ENCODE results near the gene C17orf113. TPM values are rescaled to one million over a fixed set of nuclear protein-coding genes. Genes with fewer than 3 reads are reported as not detected.
A peak's percentile ranks its signal among the peaks of the same experiment; 100 is the strongest.

C17orf113 gene
- total and polyA plus RNA-seq, 2 of the 13 experiments (the other 11 are each of a cell fraction or from before 2014, with no cell fraction given): 0.87 to 1.1 TPM

GRCh38 chr17:42027961-42028790, 22.2 kb downstream of the C17orf113 start (continued):
- TF ChIP-seq ARID4A (CRISPR knock-in tag; IDR thresholded peaks at IDR 0.05; ENCODE audit: borderline replicate concordance): peak; percentile 31; the same call in 1 of the 2 replicates
- no peak for TF ChIP-seq REL (CRISPR knock-in tag; conservative IDR thresholded peaks at IDR 0.05)
- no peak for TF ChIP-seq ZNF569 (CRISPR knock-in tag; IDR thresholded peaks at IDR 0.05; ENCODE audit: borderline replicate concordance)
- peak; percentile 21; the same call in 1 of the 2 replicates for TF ChIP-seq ZBTB33 (CRISPR knock-in tag; IDR thresholded peaks at IDR 0.05)
- TF ChIP-seq RFX5 (IDR thresholded peaks at IDR 0.05; ENCODE audit: low read depth, low read length): no peak
- no peak for TF ChIP-seq SMYD3 (CRISPR knock-in tag; IDR thresholded peaks at IDR 0.05)
- TF ChIP-seq KLF13 (CRISPR knock-in tag; IDR thresholded peaks at IDR 0.05): peak; percentile 66; the same call in 1 of the 2 replicates
- TF ChIP-seq, protein P1, sequence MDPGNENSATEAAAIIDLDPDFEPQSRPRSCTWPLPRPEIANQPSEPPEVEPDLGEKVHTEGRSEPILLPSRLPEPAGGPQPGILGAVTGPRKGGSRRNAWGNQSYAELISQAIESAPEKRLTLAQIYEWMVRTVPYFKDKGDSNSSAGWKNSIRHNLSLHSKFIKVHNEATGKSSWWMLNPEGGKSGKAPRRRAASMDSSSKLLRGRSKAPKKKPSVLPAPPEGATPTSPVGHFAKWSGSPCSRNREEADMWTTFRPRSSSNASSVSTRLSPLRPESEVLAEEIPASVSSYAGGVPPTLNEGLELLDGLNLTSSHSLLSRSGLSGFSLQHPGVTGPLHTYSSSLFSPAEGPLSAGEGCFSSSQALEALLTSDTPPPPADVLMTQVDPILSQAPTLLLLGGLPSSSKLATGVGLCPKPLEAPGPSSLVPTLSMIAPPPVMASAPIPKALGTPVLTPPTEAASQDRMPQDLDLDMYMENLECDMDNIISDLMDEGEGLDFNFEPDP (CRISPR knock-in tag; conservative IDR thresholded peaks at IDR 0.05): no peak
- TF ChIP-seq BHLHE40 (IDR thresholded peaks at IDR 0.05; ENCODE audit: low read length): no peak
- no peak for TF ChIP-seq ZSCAN12 (CRISPR knock-in tag; IDR thresholded peaks at IDR 0.05)
- TF ChIP-seq, protein P2, sequence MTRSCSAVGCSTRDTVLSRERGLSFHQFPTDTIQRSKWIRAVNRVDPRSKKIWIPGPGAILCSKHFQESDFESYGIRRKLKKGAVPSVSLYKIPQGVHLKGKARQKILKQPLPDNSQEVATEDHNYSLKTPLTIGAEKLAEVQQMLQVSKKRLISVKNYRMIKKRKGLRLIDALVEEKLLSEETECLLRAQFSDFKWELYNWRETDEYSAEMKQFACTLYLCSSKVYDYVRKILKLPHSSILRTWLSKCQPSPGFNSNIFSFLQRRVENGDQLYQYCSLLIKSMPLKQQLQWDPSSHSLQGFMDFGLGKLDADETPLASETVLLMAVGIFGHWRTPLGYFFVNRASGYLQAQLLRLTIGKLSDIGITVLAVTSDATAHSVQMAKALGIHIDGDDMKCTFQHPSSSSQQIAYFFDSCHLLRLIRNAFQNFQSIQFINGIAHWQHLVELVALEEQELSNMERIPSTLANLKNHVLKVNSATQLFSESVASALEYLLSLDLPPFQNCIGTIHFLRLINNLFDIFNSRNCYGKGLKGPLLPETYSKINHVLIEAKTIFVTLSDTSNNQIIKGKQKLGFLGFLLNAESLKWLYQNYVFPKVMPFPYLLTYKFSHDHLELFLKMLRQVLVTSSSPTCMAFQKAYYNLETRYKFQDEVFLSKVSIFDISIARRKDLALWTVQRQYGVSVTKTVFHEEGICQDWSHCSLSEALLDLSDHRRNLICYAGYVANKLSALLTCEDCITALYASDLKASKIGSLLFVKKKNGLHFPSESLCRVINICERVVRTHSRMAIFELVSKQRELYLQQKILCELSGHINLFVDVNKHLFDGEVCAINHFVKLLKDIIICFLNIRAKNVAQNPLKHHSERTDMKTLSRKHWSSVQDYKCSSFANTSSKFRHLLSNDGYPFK (CRISPR knock-in tag; IDR thresholded peaks at IDR 0.05; ENCODE audit: borderline replicate concordance): peak; percentile 77; the same call in 1 of the 2 replicates
- TF ChIP-seq POLR2AphosphoS5 (IDR thresholded peaks at IDR 0.05; ENCODE audit: low read depth, low read length): no peak
- no peak for TF ChIP-seq SMAD9 (CRISPR knock-in tag; IDR thresholded peaks at IDR 0.05)
- TF ChIP-seq XRCC5 (optimal IDR thresholded peaks at IDR 0.05; ENCODE audit: low read length): peak; percentile 92
- TF ChIP-seq U2AF1 (optimal IDR thresholded peaks at IDR 0.05; ENCODE audit: low read depth, low read length): no peak
- no peak for TF ChIP-seq ZNF337 (CRISPR knock-in tag; IDR thresholded peaks at IDR 0.05; ENCODE audit: borderline replicate concordance, low read depth)
- peak; percentile 57; the same call in 1 of the 2 replicates for TF ChIP-seq REPIN1 (CRISPR knock-in tag; IDR thresholded peaks at IDR 0.05; ENCODE audit: borderline replicate concordance, low read depth)
- TF ChIP-seq ZFP1 (CRISPR knock-in tag; IDR thresholded peaks at IDR 0.05): no peak

Data from HepG2 (cell line).